DMS153 (cell line): Measurements from ENCODE around the gene CDKN2AIPNL.
"Not testable (repeated sequence)": the region's sequence is repeated elsewhere in the genome, so short reads cannot be mapped to it uniquely, and the experiment has no call there.

Experiments
- DNase-seq: peaks from one replicate; lab custom pipeline; 2025; lab: John Stamatoyannopoulos, UW

The CDKN2AIPNL gene

DNA sequence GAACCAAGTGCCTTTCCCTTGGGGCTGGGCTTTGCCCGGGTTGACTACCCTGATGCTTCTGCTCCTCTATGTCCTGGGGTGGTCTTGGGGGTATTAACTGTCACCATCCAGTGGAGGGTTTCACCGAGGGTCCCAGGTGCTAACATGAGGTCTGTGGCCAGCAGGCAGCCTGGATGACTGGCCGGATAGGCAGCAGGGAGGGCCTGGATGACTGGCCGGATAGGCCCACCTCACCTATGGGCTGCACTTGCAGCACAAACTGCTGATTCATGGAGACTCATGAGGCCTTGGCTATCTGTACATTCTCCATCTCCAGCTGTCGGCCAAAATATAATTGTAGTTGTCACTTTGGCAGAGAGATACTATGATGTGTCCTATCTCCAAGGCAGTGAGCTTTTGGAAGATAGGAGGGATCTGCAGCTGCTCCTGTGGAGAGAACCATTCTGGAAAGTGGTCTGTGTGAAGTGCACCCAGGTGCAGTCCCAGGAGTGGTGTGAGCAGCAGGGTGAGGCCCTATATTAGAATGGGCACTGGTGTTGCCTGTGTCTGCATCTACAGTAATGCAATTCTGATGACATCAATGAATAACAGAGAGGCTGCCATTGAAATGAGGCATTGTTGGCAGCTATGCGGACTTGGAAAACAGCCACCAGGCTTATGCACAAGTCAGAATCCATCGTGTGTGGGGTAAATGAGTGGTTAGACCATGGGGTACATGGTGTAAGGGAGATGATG lies 26.3 kb upstream of the CDKN2AIPNL start:
- no peak for DNase-seq

DNA sequence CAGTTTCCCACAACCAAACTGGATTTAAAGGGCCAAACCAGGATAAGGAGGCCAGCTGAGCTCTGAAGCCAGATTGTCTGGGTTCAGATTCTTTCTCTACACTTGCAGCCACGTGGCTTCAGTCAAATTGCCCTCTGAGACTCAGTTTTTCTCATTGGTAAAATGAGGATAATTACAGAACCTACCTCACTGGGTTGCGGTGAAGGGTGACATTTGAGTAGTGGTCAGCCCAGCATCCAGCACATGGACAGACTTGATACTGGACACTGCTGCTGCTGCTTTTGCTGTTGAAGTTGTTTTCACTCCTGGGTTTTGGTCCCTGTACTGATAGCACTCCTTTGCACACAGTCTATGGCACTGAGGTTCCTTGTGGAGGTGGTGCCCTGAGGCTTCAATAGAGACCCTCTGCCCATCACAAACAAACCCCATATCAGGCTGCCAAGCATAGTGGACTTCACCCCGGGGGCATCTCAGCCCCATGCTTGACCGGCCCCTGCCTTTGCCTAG lies 25.7 kb upstream of the CDKN2AIPNL start:
- no peak for DNase-seq

DNA sequence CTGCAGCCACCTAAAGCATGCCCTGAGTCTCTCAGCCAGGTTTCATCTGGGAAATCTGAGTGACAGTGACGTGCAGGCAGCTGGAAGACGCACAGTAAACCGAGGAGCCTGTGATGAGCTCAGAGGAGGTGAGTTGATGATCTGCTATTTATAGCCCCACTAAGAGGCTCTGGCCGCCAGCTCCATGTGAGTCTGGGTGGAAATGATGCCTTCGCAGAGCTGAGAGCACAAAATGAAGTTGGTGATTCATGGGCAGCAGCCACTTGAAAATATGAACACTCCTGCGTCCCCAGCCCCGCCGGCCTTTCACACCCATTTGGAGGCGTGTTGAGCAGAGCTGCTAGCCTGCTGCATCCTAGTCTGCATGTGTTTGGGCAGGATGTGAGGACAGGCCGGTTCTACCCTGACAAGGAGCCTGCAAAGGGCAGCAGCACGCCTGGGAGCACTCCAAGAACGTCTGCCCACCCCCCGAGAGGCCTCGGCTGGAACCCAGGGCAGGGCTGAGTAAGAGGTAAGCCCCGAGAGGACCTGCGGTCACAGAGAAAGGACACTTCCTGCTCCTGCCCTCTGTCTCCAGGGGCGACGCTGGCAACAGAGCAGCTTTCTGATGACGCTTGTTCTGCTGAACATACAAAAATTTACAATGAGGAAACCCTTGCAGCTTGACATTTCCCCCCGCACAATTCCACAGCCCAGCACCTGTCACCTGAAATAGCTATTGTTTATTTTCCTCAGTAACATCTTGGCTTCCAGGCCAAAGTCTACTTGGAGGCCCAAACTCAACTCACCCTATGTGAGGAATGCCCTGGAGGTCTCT lies 25.1 kb upstream of the CDKN2AIPNL start:
- peak; percentile 81 for DNase-seq

DNA sequence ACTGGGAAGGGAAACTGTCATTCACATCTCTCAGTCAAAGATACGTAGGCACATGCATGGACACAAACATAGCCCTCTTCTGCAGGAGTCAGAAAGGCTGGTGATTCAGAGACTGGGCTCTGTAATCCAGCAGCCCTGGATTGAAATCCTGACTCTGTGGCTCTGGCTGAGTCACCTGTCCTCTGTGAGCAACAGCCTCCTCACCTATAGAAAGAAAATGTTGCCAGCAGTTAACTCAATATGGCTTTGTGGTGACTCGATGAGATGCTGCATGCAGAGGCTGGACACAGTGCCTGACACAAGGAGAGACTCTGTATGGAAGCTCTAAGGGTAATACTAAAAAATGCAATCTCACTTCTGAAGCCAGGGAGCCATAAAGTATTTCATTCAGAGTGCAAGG lies 23.9 kb upstream of the CDKN2AIPNL start:
- DNase-seq = no peak

DNA sequence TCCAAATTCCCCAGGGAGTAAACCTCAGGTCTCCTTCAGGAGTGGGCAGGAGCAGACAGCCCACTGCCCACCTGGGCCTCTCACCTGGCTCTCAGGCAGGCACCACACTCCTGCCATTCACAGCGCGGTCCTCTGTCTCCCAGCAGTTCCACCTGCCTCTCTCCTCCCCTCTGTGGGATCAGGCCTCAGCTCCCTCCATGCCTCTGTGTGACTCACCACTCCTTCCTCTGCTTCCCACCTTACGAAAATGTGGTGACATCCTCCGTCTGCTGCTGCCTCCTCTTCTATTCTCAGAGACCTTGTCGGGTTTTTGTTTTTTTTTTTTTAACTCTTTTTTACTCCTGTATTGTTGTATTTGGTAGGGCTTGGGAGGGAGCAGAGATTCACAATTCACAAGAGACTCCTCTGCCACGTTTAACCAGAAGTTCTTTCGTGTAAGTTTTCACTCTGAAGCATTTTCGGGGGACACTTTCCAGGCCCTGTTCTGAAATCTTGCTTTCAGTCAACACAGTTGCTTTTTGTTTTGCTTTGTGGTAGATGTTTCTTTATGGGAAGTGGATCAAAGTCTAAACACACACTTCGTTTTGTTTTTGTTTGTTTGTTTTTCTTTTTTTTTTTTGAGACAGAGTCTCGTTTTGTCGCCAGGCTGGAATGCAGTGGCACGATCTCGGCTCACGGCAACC lies 21.1 kb upstream of the CDKN2AIPNL start:
- no peak for DNase-seq

DNA sequence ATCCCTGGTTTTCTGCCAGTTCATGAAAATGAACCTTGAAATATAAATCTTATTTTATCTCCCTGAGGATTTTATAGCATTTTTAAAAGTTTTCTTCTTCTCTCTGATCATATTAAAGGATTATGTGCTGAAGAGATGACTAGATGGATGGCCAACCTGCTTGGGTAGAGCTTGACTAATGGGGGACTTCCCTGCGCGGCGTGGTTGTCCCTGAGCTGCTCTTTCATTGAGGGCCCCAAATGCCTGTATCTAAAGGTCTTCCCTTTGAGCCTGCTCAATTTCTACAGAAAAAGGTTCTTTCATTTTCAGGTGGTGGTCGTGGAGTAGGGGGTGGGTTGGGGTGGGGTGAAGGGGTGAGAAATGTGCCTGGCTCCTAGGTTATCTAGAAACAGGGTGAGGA lies 20.5 kb upstream of the CDKN2AIPNL start:
- no peak for DNase-seq

DNA sequence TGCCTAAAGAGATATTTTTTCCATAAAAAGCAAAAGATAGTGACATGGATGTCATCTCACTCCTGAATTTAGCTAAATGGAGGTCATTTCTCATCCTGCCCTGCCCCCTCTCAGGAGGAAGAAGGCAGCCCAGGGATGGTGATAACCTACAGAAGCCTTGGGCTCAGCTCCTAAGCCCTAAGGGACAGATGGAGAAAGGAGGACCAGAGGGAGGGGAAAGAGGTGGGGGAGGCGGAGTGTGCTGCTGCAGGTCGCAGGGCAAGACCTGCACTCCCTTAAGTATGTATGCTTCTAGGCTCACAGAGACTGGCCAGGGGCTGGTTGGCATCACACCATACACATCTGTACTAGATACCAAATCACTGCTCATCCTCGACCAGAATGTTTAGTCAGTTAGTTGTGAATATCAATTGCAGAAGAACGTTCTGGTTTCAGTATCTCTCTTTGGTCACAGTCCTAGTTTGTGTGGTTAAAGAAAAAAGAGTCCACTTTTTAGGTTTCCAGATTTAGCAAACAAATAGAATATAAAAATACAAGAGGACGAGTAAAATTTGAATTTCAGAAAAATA lies 18.4 kb upstream of the CDKN2AIPNL start:
- DNase-seq = no peak

DNA sequence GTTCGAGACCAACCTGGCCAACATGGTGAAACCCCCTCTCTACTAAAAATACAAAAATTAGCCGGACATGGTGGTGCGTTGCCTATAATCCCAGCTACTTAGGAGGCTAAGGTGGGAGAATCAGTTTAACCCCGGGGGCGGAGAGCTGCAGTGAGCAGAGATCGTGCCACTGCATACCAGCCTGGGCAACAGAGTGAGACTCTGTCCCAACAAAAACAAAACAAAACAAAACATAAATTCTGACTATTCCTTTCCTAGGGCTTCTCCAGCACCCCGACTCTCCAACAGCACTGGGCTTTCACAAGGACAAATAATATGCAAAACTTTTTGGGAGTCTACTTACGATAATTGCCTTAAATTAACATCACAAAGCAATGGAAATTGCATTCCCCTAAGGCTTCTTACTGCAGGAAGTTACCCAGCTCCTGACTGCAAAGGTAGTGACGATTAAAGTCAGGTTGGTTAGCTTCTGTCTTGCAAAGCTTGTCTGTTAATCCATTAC lies 15.9 kb upstream of the CDKN2AIPNL start:
- DNase-seq = no peak

DNA sequence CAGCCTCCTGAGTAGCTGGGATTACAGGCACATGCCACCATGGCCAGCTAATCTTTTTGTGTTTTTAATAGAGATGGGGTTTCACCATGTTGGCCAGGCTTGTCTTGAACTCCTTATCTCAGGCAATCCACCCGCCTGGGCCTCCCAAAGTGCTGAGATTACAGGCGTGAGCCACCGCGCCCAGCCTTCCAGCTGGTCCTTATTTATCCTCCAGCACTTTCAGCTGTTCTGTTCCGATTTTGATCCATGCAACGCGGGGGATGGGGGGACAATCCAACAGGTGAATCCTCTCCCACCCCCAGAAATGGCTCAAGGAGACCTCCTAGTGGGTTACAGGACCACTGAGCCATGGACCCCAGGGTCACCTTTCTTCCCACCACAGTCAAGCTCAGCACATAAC lies 14.7 kb upstream of the CDKN2AIPNL start:
- no peak for DNase-seq

DNA sequence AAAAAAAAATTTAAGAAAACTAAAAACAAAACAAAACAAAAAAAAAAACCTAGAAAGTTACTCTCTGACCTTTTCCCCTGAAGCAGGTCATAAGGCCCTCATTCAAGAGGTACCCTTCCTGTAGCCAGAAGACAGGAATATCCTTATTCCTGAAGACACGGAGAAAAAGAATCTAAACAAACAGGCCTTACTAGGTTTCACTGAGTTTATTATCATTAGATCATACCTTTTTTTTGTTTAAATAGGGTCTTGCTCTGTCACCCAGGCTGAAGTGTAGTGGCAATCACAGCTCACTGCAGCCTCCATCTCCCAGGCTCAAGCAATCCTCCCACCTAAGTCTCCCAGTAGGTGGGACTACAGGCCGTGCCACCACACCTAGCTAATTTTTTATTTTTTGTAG lies 11.7 kb upstream of the CDKN2AIPNL start:
- DNase-seq = no peak

DNA sequence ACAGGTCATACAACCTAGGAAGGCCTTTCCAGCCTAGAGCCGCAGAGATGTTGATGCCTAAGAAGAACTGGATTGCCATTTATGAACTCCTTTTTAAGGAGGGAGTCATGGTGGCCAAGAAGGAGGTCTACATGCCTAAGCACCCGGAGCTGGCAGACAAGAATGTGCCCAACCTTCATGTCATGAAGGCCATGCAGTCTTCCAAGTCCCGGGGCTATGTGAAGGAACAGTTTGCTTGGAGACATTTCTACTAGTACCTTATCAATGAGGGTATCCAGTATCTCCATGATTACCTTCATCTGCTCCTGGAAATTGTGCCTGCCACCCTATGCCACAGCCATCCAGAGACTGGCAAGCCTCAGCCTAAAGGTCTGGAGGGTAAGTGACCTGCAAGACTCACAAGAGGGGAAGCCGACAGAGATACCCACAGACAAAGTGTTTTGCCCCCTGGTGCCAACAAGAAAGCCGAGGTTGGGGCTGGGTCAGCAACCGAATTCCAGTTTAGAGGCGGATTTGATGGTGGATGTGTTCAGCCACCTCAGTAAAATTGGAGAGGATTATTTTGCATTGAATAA lies 11.2 kb upstream of the CDKN2AIPNL start:
- no peak for DNase-seq

DNA sequence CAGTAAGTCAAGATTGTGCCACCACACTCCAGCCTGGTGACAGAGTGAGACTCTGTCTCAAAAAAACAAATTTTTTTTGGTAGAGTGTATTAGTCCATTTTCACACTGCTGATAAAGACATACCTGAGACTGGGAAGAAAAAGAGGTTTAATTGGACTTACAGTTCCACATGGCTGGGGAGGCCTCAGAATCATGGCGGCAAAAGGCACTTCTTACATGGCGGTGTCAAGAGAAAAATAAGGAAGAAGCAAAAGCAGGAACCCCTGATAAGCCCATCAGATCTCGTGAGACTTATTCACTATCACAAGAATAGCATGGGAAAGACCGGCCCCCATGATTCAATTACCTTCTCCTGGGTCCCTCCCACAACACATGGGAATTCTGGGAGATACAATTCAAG lies 9.4 kb upstream of the CDKN2AIPNL start:
- not testable (repeated sequence) for DNase-seq

DNA sequence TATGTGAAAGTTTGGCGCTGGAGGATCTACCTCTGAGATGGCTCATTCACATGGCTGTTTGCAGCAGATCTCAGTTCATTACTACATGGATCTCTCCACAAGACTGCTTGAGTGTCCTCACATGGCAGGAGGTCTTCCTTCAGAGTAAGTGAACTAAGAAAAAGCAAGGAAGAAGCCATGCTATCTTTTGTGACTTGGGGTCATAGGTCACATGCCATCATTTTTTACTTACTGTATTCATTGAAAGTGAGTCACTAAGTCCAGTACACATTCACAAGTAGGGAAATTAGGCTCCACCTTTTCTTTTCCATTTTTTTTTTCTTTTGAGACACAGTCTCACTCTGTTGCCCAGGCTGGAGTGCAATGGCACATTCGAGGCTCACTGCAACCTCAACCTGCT lies 8.7 kb upstream of the CDKN2AIPNL start:
- no peak for DNase-seq

DNA sequence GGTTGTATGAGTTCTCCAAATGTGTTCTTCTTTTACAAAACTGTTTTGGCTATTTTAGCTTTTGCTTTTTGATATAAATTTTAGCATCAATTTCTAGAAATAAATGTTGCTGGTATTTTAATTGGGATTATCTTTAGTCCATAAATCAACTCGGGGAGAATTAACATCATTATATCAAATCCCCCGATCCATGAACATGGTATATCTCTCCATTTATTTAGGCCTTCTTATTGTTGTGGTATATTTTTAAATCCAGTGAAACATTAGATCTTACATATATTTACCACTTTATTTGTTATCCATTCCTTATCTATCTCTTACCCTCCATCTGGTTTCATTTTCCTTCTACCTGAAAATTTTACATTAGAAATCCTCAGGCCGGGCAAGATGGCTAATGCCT lies 7.3 kb upstream of the CDKN2AIPNL start:
- no peak for DNase-seq

DNA sequence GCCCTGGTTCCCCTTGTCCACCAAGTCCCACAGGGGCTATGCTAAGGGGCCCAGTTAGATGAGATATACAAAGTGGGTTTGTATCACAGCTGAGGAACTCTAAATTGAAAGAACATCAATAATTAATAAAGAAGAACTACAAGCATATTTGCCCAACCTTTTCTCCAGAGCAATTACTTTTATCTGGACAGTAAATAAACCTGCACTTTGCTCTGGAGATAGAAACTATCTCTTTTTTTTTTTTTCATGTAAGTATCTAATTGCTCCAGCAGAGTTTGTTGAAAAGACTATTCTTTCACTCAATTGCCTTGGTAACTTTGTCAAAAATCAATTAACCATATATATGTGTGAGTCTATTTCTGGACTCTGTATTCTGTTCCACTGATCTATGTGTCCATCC lies 6.0 kb upstream of the CDKN2AIPNL start:
- DNase-seq = no peak

DNA sequence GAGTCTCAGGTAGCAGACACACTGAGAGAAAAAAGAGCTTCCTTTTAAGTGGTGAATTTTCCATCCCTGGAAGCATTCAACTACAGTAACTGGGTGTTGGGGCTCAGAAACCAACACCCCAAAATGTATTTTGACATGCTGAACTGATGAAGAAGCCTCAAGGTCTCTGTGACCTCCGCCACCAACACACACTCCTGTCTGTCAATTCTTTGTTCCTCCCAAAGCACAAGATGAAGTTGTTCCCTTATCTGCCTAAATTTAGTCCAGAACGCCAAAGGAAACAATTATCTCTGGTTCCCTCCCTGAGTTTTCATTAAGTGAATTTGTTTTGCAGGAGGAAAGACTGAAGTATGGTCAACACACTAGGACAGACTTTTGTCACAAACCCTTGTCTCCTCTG lies 1.4 kb upstream of the CDKN2AIPNL start:
- DNase-seq = no peak

DNA sequence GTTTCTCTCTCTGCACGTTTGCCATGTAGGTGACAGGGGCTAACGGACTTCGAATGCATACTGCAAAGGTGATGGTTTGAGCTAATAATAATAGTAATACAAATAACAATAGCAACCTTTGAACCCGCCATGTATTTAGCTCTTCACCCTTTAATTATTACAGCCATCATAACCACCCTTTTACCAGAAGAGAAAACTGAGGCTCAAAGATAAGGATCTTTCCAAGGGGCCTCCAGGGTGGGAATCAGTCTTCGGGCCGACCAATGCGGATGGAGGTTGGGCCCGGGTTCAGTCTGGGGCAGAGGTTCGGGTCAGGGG lies 494 bp downstream of the CDKN2AIPNL start:
- no peak for DNase-seq

DNA sequence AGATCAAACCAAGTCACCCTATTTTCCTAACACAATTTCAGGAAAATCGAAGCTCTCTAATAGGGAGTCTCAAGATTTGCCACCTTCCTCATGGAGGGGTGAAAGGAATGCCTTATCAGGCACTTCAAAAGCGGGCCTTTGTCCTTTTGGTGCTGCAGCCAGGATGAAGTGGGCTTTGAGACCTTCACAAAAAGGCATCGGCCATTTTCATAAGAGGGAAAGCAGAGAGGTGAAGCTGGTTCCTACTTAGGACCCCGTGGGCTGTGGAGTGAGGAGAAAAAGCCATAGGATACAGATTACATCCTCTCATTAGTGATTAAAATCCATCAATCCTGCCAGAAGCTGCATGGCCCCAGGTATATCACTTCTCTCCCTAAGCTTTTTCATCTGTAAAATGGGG lies 859 bp downstream of the CDKN2AIPNL start:
- DNase-seq = no peak

DNA sequence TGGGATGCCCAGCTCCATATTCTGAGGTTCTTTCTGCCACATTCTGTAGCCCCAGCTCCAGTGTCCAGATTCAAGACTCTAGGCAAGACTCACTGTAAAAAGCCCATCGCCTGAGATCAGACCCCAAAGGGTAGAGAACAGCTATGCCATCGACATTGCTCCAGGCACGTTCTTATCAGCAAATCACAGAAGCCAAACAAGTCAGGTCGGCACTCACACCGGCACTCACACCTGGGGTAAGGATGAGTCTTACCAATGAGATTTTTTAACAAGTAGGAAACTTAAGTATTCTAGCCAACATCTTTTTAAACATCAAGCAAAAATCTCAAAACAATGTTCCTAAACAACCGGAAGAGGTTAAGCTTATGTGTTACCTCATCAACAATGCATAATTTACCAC lies 2.4 kb downstream of the CDKN2AIPNL start:
- DNase-seq = no peak

DNA sequence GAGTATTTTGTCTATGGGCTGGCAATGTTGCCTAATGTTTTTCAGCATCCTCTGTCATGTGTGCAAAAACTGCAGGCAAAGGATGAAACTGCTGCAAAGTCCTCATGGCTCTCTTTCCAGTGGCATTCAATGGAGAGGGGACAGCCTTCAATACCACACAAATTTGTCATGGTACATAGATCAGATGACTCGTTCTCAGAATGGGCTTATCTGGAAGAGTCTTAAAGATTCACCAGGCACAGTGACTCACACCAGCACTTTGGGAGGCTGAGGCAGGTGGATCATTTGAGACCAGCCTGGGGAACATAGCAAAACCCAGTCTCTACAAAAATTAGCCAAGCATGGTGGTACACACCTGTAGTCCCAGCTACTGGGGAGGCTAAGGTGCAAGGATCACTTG lies 5.3 kb downstream of the CDKN2AIPNL start:
- DNase-seq = no peak

DNA sequence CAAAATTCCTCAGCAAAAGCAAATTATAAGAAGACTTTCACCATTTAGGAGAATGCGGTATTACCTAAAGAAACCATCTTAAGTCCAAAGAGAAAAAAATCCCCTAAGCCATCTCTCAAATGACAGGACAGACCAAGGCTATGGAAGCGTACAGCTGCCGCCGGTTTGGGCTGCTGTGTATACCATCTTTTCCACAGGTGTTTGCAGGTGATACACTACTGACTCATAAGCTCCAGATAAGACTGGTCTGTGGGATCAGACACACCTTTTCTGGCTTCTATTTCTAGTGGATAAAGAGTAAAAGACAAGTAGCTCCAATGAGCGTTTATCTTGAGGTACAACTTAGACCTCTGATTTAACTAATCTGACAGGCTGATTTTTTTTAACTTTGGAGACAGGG lies 7.7 kb downstream of the CDKN2AIPNL start:
- no peak for DNase-seq

DNA sequence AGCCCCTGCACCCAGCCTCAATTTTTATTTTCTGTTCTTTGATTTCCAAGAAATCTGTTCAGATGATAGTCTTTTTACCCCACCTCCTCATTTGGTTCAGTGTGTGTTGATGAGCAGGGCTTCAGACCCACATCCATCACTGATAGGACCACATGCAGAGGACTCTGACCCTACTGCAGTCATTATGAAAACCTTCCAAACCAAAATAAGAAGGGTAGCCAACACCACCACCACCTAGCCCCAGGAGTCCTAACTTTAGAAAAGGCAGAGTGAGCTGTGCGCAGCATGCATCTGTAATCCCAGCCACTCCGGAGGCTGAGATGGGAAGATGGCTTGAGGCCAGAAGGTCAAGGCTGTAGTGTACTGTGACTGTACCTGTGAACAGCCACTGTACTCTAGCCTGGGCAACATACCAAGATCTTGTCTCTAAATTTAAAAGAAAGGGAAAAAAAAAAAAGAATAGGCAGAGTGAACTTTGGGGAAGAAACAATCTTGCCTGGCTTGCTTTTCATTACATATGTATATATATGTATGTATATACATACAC lies 13.0 kb downstream of the CDKN2AIPNL start:
- no peak for DNase-seq
